Stimulated activated CD4-positive, alpha-beta T cell treated with anti-CD3 and anti-CD28 coated beads, Interleukin-4, amount 100 ng/mL, for 1 hour (primary cell): ENCODE data around the gene FAM32A.

ENCODE experiments used
- DNase-seq: peaks from one replicate; pipeline ENCODE4 v3.0.0-alpha.2; 2020

The FAM32A gene

DNA sequence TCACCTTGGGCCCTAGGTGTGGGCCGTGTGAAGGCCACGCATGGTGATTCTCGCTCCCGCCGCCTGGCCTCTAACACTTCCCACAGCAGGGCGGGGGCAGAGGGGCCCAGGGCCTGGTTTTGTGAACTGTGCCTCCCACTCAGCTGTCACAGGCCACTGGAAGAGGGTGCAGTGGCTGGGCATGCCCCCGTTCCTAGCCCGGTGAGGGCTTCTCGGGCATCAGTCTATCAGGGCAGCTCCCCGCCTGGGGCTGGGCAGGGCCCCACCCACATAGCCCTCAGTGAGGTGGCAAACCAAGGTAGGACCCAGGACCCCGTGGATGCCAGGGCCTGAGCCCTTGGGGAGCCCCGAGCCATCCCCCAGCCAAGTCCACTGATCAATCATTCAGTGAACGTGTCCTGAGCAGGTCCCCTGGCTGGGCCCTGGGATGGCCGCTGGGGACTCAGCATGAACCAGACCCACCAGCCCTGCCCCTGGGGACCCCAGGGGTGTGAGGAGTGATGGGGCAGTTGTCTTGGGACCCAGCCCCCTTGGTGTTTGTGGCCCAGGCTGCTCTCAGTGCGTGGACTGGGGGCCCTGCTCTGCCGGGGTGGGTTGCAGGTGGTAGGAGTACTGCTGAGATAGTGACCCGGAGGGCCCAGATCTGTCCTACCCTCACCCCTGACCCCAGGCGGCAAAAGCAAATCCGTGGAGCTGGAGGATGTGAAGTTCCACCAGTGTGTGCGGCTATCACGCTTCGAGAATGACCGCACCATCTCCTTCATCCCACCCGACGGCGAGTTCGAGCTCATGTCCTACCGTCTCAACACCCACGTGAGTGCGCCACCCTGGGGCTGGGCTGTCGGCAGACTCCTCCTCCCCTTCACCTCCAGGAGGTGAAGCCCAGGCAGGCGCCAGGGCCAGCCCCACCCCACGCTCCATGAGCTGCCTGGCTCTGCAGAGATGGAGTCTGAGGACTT lies 41.9 kb downstream of the FAM32A start:
- DNase-seq, result no peak

DNA sequence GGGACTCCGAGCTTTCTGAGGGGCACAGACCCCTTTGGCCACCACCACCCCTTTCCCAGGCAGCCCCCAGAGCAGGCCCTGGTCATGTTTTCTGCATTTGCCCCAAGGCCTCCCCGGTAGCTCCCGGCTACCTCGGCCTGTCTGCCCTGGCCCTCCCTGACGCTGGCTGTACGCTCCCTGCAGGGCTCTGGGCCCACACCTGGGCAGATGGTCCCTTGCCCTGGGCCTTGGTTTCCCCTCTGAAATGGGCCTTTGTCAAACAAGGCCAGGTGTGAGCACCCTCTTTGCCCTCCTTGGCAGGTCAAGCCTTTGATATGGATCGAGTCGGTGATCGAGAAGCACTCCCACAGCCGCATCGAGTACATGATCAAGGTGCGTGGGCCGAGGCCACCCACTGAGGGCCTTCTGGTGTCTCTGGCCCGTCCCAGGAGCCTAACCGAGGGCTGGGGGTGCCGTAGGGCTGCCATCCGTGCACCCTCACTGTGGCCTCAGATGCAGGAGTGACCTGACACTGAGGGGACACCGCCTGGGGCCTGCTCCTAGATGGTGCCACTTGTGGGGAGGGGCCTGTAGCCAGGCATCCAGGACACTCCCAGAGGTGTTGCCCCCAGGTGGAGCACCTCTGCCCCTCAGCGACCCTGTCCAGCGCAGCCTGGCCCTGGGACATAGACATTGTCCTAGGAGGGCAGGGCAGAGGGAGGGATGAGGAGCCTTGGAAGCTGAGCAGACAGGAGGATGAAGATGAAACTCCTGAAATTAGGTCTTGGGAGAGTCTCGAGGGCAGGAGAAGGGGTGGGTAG lies 42.8 kb downstream of the FAM32A start:
- no peak for DNase-seq

DNA sequence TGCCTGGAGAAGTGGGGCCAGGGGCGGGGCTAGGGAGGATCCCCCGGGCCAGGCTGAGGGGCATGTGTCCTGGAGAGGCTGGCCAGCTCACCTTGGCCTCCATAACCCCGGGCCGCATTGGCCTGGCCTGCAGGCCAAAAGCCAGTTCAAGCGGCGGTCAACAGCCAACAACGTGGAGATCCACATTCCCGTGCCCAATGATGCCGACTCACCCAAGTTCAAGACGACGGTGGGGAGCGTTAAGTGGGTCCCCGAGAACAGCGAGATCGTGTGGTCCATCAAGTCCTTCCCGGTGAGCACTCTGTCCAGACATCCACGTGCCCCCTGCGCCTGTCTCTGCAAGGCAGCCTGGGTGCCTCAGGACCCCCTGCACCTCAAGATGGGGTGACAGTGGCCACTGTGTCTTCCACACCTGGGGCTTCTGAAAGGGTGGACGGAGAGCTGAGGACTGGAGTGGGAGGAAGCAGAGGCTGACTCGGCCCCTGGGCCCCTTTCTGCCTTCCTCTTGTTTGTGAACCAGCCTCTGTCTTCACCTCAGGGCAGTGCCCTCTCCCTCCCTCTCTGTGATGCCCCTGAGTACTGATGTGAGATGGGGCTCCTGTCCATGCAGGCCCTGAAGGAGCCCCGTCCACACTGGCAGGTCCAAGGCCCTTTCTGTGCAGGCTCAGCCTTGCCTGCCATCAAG lies 43.6 kb downstream of the FAM32A start:
- no peak for DNase-seq

DNA sequence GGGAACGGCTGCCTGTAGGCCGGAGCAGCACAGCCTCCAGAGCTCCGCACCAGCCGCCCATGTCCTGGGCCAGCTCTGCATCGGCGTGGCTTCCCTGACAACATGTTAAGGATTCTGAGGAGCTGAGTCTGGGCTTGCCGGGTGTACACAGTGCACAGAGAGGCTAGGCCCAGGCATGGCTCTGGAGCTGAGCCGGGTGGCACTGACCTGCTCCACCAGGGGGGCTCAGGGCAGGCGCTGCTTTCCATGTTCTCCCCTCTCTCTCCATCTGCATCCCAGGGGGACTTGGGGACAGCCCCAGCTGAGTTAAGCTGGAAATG lies 44.1 kb downstream of the FAM32A start:
- no peak for DNase-seq

DNA sequence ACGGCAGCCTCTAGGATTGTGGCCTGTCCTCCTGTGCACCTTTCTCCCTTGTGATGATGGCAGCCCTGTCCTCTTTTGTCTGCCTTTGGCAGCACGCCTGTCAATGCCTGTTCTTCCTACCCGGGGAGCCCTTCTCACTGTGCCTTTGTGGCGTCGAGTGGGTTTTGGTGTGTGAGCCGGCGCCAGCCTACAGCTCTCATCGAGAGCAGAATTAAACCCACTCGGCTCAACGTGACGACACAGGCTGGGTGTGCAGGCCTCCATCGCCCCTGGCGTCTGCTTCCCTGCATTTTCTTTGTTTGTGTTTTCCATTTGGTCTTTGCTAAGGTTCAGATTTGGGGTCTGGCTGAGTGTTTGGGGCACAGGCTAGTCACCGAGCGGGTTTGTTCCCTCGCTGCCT lies 46.9 kb downstream of the FAM32A start:
- no peak for DNase-seq

DNA sequence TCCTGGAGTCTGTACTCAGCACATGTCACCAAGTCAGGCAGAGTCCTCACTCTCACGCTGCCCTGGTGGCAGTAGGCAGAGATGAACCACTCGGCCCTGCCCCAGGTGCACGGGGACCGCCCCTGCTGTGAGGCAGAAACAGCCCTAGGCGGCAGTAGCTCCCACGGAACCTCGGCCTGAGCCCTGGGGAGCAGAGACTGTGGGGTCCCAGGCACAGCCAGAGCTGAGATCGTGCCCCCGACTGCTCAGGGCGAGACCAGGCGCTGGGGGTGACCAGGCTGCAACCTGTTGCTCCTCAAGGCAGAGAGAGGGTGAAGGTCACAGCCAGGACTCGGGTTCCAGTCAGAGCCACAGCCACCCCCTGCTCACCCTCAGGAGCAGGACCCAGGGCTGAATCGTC lies 47.4 kb downstream of the FAM32A start:
- no peak for DNase-seq

DNA sequence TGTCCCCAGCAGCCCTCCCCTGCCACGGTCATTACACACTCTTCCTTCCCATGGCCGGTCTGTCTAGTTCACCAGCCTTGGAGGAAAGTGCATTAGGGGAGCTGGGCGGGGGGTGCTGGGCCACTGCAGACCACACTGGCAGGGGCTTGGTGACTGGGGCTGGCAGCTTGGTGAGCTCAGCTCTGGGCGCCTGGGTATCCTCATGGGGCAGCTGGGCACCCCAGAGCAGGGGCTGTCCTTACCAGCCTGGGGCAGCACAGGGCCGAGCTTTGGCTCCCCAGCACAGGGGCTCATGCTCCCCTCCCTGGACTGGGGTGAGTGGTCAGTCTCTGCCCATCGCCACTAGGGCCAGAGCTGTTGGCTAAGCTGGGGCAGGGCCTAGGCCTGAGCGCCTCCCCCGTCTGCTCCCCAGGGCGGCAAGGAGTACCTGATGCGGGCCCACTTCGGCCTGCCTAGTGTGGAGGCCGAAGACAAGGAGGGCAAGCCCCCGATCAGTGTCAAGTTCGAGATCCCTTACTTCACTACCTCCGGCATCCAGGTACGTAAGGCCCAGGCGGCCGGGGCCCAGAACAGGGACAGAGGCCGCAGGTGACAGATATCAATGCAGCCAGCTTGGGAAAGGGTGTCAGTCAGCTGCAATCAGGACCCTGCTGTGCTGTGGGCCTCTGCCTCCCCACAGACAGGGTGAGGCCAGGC lies 48.0 kb downstream of the FAM32A start:
- no peak for DNase-seq

DNA sequence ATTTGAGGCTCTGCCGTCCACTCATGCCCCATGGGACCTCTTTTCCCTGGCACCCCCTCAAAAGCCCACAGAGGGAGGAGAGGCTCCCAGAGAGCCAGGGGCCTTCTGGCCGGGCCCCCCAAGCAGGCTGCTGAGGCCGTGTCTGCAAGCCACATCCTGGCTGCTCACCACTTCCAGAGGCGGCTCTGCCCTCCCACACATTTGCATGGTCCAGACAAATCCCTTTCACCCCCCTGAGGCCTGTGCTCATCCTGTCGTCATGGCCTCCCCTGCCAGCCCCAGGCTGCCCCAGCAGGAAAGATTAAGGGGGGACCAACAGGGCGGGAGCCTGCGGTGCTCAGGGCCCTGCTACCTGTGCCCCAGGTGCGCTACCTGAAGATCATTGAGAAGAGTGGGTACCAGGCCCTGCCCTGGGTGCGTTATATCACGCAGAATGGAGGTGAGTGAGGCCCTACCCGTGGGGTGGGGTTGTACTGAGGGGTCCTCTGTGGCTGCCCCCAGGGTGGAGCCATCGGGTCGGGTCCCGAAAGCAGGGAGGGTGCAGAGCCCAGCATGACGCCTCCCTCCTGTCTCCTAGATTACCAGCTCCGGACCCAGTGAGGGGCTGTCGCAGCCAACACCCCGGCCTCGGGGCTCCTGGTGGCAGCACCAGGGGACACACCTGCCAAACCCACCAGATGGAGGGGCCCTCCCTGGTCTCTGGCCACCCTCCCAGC lies 48.8 kb downstream of the FAM32A start:
- DNase-seq, result no peak

DNA sequence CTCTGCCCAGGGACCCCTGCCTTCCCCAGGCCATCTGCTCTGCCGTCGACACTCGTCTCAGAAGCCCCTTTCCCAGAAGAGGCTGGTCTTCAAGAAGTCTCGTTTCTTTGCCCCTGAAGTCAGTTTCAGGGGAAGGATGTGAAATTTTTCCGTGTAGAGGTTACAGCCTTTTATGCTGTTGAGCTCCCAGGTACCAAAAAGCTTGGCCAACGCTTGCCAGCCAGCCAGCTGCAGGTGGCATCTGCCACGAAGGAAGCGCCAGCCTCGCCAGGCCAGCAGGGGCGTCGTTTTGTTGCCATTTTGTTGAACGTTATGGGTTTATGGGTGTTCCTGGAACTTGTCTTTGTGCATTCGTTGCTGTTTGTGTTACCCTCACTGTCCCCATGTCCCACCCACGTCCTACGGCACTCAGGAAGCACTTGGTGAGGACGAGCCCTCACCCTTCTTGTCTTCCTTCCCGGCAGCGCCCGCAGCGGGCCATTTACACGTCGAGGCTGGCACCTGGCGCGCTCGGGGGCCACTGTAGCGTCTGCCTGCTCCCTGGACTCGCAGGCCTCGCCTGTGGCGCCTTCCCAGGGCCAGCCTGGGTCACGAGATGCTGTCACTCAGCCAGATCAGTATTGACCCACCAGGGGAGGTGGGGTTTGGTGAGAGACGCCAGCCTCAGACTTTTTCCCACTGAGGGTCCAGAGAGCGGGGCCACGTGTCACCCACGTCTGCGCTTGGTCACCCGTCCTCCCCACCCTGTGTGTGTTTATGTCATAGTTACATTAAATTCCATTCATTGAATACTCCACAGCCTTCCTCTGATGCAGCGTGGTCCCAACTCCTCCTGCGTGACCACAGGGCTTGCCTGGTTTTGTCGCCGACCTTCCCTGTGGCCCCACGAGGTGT lies 49.6 kb downstream of the FAM32A start:
- no peak for DNase-seq

DNA sequence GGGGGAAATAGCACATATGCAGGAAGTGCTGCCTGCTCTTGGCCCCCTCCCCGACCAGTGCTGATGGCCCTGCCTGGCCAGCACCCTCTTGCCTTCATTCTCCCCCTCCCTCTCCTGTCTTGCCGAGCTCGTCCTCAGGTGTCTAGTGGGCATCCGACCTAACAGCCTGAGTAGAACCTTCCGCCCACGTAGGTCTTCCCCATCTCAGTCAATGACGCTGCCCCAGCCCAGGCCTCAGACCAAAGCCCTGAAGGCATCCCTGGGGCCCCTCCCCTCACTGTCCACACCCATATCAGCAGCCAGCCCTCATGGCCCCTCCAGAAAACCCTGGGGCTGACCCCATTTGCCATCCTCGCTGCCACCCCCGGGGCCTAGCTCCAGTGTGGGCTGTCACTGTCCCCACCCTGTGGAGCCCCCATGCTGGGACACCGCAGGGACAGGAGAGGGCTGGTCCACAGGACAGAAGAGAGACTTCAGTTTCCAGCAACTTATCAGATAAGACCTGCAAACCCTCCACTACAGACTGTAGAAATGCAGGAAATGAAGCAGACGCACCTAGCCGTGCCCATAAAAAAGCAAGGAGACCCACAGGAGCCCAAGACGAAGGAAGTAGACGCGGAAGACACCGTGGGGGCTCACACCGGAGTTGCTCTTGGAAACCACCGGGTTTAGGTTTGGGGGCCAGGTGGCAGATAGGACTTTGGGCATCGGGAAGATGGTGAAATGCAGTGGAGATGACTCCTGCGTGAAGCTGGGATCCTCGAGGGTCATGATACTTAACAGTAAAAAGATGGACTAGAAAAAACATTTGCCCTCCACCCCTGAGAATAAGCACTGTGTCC lies 50.8 kb downstream of the FAM32A start:
- no peak for DNase-seq
